ENCODE measurements around the gene TPCN2. TPM values are rescaled to one million over a fixed set of nuclear protein-coding genes. Genes with fewer than 3 reads are reported as not detected.

The TPCN2 gene
- polyA plus RNA-seq, 1 donor from 2014 or later, result 14.2 TPM

GRCh38 chr11:69086152-69087132 lies 37.7 kb downstream of the TPCN2 start:
- Histone ChIP-seq H3K79me2 (replicated peaks; ENCODE audit: insufficient read depth, low read length) (no peaks in the 10 kb centered on the region), H3K27me3 (ENCODE audit: insufficient read depth, low read depth, low read length) (no peaks in the 10 kb centered on the region), H2AFZ (ENCODE audit: low read depth, low read length) (no peak overlapping the region), H3F3A (ENCODE audit: insufficient read depth, low read length, poor library complexity, severe bottlenecking) (no peaks in the 10 kb centered on the region), H3K9me2 (ENCODE audit: insufficient read depth, low read length) (no peaks in the 10 kb centered on the region), H4K20me1 (ENCODE audit: insufficient read depth) (no peaks in the 10 kb centered on the region), H3K27ac (ENCODE audit: low read length) (no peak overlapping the region), H3K36me3 (ENCODE audit: insufficient read depth, low read length) (no peaks in the 10 kb centered on the region), H3K4me3 (ENCODE audit: low read length) (no peak overlapping the region), H3K4me2 (ENCODE audit: low read length) (no peak overlapping the region), H3K9me3 (ENCODE audit: low read length) (no peaks in the 10 kb centered on the region), H3K9ac (ENCODE audit: low read length) (no peak overlapping the region)
- TF ChIP-seq EZH2 (IDR thresholded peaks at IDR 0.05; ENCODE audit: borderline replicate concordance, insufficient read depth, low read length, poor library complexity, severe bottlenecking), result no peak
- TF ChIP-seq SMC3 (conservative IDR thresholded peaks at IDR 0.05; ENCODE audit: poor library complexity), result no peak
- no peak for TF ChIP-seq REST (IDR thresholded peaks at IDR 0.05; ENCODE audit: borderline replicate concordance)
- TF ChIP-seq RAD21 (conservative IDR thresholded peaks at IDR 0.05), result no peak
- no peak for TF ChIP-seq CTCF (IDR thresholded peaks at IDR 0.05; ENCODE audit: poor library complexity, severe bottlenecking)
- no peak for TF ChIP-seq EP300 (conservative IDR thresholded peaks at IDR 0.05; ENCODE audit: poor library complexity, severe bottlenecking)
- TF ChIP-seq TAF1 (IDR thresholded peaks at IDR 0.05; ENCODE audit: low read depth), result no peak

GRCh38 chr11:69087133-69087524 lies 38.4 kb downstream of the TPCN2 start:
- H3K9me3 ChIP-seq (ENCODE audit: low read length), result no peaks in the 10 kb centered on the region
- H2AFZ ChIP-seq (ENCODE audit: low read depth, low read length), result no peak overlapping the region
- TF ChIP-seq TAF1 (IDR thresholded peaks at IDR 0.05; ENCODE audit: low read depth) (no peak), EP300 (conservative IDR thresholded peaks at IDR 0.05; ENCODE audit: poor library complexity, severe bottlenecking) (no peak), REST (IDR thresholded peaks at IDR 0.05; ENCODE audit: borderline replicate concordance) (no peak), RAD21 (conservative IDR thresholded peaks at IDR 0.05) (no peak), MXI1 (conservative IDR thresholded peaks at IDR 0.05; ENCODE audit: poor library complexity, severe bottlenecking) (no peak), EZH2 (IDR thresholded peaks at IDR 0.05; ENCODE audit: borderline replicate concordance, insufficient read depth, low read length, poor library complexity, severe bottlenecking) (no peak), POLR2AphosphoS5 (IDR thresholded peaks at IDR 0.05) (no peak), CTCF (IDR thresholded peaks at IDR 0.05; ENCODE audit: poor library complexity, severe bottlenecking) (no peak), SMC3 (conservative IDR thresholded peaks at IDR 0.05; ENCODE audit: poor library complexity) (no peak)

More at GRCh38 chr11:69087133-69087524, 38.4 kb downstream of the TPCN2 start:
- Histone ChIP-seq H3K4me2 (ENCODE audit: low read length) (no peak overlapping the region), H3K27ac (ENCODE audit: low read length) (no peak overlapping the region), H3K27me3 (ENCODE audit: insufficient read depth, low read depth, low read length) (no peaks in the 10 kb centered on the region), H3K36me3 (ENCODE audit: insufficient read depth, low read length) (no peaks in the 10 kb centered on the region), H4K20me1 (ENCODE audit: insufficient read depth) (no peaks in the 10 kb centered on the region), H3K79me2 (replicated peaks; ENCODE audit: insufficient read depth, low read length) (no peaks in the 10 kb centered on the region), H3F3A (ENCODE audit: insufficient read depth, low read length, poor library complexity, severe bottlenecking) (no peaks in the 10 kb centered on the region), H3K4me3 (ENCODE audit: low read length) (no peak overlapping the region), H3K9ac (ENCODE audit: low read length) (no peak overlapping the region), H3K9me2 (ENCODE audit: insufficient read depth, low read length) (no peaks in the 10 kb centered on the region)

Measured in neural cell (in vitro differentiated cells).